GM12874 (cell line): ENCODE data around the gene TSGA10IP.
A peak's percentile ranks its signal among the peaks of the same experiment; 100 is the strongest.

ENCODE experiments used
- CTCF ChIP-seq: IDR thresholded peaks from 2 replicates; pipeline ENCODE4 v1.5.1; 2011; ENCODE audit warnings: low read depth, mild to moderate bottlenecking, control low read depth, low read length, moderate library complexity; ENCODE audit not compliant: insufficient read depth

The TSGA10IP gene

GRCh38 chr11:65927904-65928397 is 17.3 kb upstream of the TSGA10IP start:
- no peak for TF ChIP-seq CTCF

- no peak for TF ChIP-seq CTCF
Observed at GRCh38 chr11:65928667-65929066, 16.6 kb upstream of the TSGA10IP start.

- TF ChIP-seq CTCF = no peak
Observed at GRCh38 chr11:65931773-65932557, 13.3 kb upstream of the TSGA10IP start.

- 0 out of 2 replicates have a peak, but pooled peaks have one; percentile 1 for TF ChIP-seq CTCF
Observed at GRCh38 chr11:65932558-65932919, 12.7 kb upstream of the TSGA10IP start.

GRCh38 chr11:65934014-65934413 is 11.3 kb upstream of the TSGA10IP start:
- no peak for TF ChIP-seq CTCF

GRCh38 chr11:65937766-65938165 is 7.5 kb upstream of the TSGA10IP start:
- TF ChIP-seq CTCF = no peak

- TF ChIP-seq CTCF = no peak
Observed at GRCh38 chr11:65941720-65942310, 3.5 kb upstream of the TSGA10IP start.
